K562 (cell line): Measurements from ENCODE around the gene CALM1.

Experiments used
- BDP1 ChIP-seq: IDR thresholded peaks from 3 replicates; pipeline ENCODE4 v1.6.1; 2011; ENCODE audit not compliant: insufficient read length, insufficient read depth
- GABPA ChIP-seq: fragments of 200-800 bp; sonication (Bioruptor generic); conservative IDR thresholded peaks from 2 replicates; pipeline ENCODE4 v1.6.1; 2016; ENCODE audit warnings: low read depth, missing genetic modification characterization, missing compliant biosample characterization
- GATAD2B ChIP-seq: fragments of 450-650 bp; IDR thresholded peaks from 2 replicates; pipeline ENCODE4 v1.6.1; 2017; ENCODE audit warnings: mild to moderate bottlenecking, borderline replicate concordance
- KDM1A ChIP-seq, 2 experiments: fragments of 450-650 bp; IDR thresholded peaks; 2 replicates each; pipeline ENCODE4 v1.6.1; 2016; ENCODE audit warnings: mild to moderate bottlenecking in 2 of 2
- NR3C1 ChIP-seq: sonication (generic); formaldehyde crosslinking; IDR thresholded peaks from 2 replicates; pipeline ENCODE4 v1.8.1; 2022; ENCODE audit warnings: missing genetic modification reagents
- SMARCC2 ChIP-seq: fragments of 450-650 bp; IDR thresholded peaks from 2 replicates; pipeline ENCODE4 v1.6.1; 2017; ENCODE audit warnings: antibody characterized with exemption, moderate library complexity, mild to moderate bottlenecking, low read depth
- TF ChIP-seq, protein P1 (sequence below): sonication (generic); formaldehyde crosslinking; IDR thresholded peaks from 2 replicates; pipeline ENCODE4 v1.8.0; 2023; ENCODE audit warnings: mild to moderate bottlenecking, missing genetic modification reagents
- TF ChIP-seq, protein P2 (sequence below): fragments of 250-450 bp; sonication (Bioruptor Pico); IDR thresholded peaks from 2 replicates; pipeline ENCODE4 v1.9.0; 2021; ENCODE audit warnings: mild to moderate bottlenecking
- TF ChIP-seq, protein P3 (sequence below): fragments of 450-650 bp; formaldehyde crosslinking; IDR thresholded peaks from 2 replicates; pipeline ENCODE4 v1.4.0; 2022; ENCODE audit warnings: mild to moderate bottlenecking, moderate library complexity
- TF ChIP-seq, protein P4 (sequence below): fragments of 150-350 bp; IDR thresholded peaks from 2 replicates; pipeline ENCODE4 v1.6.1; 2014; ENCODE audit warnings: low read depth, mild to moderate bottlenecking, low read length, borderline replicate concordance

DNA sequence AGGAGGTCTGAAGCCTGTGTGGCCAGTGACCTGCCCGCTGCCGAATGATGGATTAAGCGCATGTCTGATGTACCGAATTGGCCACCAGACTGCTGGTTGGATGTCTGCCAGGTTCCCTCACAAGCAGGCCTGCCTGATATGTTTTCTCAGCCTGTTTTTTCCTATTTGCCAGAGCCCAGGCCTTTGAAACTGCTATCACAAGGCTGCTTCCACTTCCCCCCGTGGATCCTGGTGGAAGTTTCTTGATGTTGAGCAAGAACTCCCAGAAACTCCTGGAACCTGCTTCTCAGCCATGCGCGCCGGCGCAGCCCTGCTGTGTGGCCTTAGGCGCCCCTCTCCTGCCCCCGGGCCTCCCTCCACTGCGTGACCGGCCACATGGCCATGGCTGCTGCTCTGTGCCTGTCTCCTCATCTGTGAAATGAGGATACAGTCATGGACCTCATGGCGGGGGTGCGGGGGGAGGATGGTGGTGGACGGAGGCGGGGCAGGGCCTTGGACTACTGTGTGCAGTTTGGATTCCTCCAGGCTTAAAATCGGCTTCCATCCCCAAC lies 56.6 kb downstream of the CALM1 start:
- no peak for TF ChIP-seq KDM1A (IDR thresholded peaks at IDR 0.05)
- TF ChIP-seq GATAD2B = no peak
- TF ChIP-seq, protein P1, sequence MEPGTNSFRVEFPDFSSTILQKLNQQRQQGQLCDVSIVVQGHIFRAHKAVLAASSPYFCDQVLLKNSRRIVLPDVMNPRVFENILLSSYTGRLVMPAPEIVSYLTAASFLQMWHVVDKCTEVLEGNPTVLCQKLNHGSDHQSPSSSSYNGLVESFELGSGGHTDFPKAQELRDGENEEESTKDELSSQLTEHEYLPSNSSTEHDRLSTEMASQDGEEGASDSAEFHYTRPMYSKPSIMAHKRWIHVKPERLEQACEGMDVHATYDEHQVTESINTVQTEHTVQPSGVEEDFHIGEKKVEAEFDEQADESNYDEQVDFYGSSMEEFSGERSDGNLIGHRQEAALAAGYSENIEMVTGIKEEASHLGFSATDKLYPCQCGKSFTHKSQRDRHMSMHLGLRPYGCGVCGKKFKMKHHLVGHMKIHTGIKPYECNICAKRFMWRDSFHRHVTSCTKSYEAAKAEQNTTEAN (CRISPR knock-in tag) = no peak
- no peak for TF ChIP-seq NR3C1 (CRISPR knock-in tag)
- TF ChIP-seq SMARCC2 = no peak
- TF ChIP-seq, protein P2, sequence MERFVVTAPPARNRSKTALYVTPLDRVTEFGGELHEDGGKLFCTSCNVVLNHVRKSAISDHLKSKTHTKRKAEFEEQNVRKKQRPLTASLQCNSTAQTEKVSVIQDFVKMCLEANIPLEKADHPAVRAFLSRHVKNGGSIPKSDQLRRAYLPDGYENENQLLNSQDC (CRISPR knock-in tag) = no peak
- TF ChIP-seq BDP1 = no peak
- TF ChIP-seq, protein P3, sequence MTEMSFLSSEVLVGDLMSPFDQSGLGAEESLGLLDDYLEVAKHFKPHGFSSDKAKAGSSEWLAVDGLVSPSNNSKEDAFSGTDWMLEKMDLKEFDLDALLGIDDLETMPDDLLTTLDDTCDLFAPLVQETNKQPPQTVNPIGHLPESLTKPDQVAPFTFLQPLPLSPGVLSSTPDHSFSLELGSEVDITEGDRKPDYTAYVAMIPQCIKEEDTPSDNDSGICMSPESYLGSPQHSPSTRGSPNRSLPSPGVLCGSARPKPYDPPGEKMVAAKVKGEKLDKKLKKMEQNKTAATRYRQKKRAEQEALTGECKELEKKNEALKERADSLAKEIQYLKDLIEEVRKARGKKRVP (CRISPR knock-in tag) = no peak
- TF ChIP-seq, protein P4, sequence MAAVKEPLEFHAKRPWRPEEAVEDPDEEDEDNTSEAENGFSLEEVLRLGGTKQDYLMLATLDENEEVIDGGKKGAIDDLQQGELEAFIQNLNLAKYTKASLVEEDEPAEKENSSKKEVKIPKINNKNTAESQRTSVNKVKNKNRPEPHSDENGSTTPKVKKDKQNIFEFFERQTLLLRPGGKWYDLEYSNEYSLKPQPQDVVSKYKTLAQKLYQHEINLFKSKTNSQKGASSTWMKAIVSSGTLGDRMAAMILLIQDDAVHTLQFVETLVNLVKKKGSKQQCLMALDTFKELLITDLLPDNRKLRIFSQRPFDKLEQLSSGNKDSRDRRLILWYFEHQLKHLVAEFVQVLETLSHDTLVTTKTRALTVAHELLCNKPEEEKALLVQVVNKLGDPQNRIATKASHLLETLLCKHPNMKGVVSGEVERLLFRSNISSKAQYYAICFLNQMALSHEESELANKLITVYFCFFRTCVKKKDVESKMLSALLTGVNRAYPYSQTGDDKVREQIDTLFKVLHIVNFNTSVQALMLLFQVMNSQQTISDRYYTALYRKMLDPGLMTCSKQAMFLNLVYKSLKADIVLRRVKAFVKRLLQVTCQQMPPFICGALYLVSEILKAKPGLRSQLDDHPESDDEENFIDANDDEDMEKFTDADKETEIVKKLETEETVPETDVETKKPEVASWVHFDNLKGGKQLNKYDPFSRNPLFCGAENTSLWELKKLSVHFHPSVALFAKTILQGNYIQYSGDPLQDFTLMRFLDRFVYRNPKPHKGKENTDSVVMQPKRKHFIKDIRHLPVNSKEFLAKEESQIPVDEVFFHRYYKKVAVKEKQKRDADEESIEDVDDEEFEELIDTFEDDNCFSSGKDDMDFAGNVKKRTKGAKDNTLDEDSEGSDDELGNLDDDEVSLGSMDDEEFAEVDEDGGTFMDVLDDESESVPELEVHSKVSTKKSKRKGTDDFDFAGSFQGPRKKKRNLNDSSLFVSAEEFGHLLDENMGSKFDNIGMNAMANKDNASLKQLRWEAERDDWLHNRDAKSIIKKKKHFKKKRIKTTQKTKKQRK = no peak
- no peak for TF ChIP-seq GABPA
